HepG2 (cell line): Measurements from ENCODE around the gene RIPK3. TPM values are rescaled to one million over a fixed set of nuclear protein-coding genes. Genes with fewer than 3 reads are reported as not detected.

ENCODE experiments used
- GABPA ChIP-seq, 2 experiments: IDR thresholded peaks; 2 replicates each; pipeline ENCODE4 v1.6.1; 2011 to 2016; ENCODE audit warnings: low read depth in 2 of 2, low read length in 1 of 2, missing biosample characterization in 1 of 2, missing genetic modification characterization in 1 of 2
- HNRNPL ChIP-seq: fragments of 200-400 bp; formaldehyde crosslinking; IDR thresholded peaks from 2 replicates; pipeline ENCODE4 v1.6.1; 2017; ENCODE audit warnings: mild to moderate bottlenecking, low read depth, low read length
- ISX ChIP-seq: sonication (generic); formaldehyde crosslinking; conservative IDR thresholded peaks from 2 replicates; pipeline ENCODE4 v1.5.0; 2020; ENCODE audit warnings: missing genetic modification reagents
- MAX ChIP-seq: IDR thresholded peaks from 2 replicates; pipeline ENCODE4 v1.6.1; 2012; ENCODE audit warnings: inconsistent platforms
- NFYC ChIP-seq: IDR thresholded peaks from 2 replicates; pipeline ENCODE4 v1.6.1; 2016; ENCODE audit warnings: missing genetic modification reagents, missing compliant biosample characterization
- USF2 ChIP-seq, 2 experiments: sonication (generic) in 1 of 2; formaldehyde crosslinking in 1 of 2; IDR thresholded peaks; 2 replicates each; pipeline versions ENCODE4 v1.5.1 to v1.6.1; 2011 to 2020; ENCODE audit warnings: borderline replicate concordance in 1 of 2, low read depth in 1 of 2, low read length in 1 of 2, mild to moderate bottlenecking in 1 of 2, missing genetic modification reagents in 1 of 2, moderate library complexity in 1 of 2
- ZNF230 ChIP-seq: sonication (generic); formaldehyde crosslinking; IDR thresholded peaks from 2 replicates; pipeline ENCODE4 v1.4.0; 2020; ENCODE audit warnings: mild to moderate bottlenecking, missing genetic modification reagents
- ZNF33B ChIP-seq: sonication (generic); formaldehyde crosslinking; IDR thresholded peaks from 2 replicates; pipeline ENCODE4 v1.5.1; 2020; ENCODE audit warnings: mild to moderate bottlenecking, missing genetic modification reagents
- ZNF616 ChIP-seq: sonication (generic); formaldehyde crosslinking; IDR thresholded peaks from 2 replicates; pipeline ENCODE4 v1.5.0; 2020; ENCODE audit warnings: low read depth, mild to moderate bottlenecking, missing genetic modification reagents
- ZNF687 ChIP-seq: sonication (generic); formaldehyde crosslinking; IDR thresholded peaks from 2 replicates; pipeline ENCODE4 v1.5.1; 2020; ENCODE audit warnings: mild to moderate bottlenecking, missing genetic modification reagents, moderate library complexity
- ZNF83 ChIP-seq: sonication (generic); formaldehyde crosslinking; IDR thresholded peaks from 2 replicates; pipeline ENCODE4 v1.4.0; 2020; ENCODE audit warnings: missing genetic modification reagents, mild to moderate bottlenecking, borderline replicate concordance
- ZNF891 ChIP-seq: sonication (generic); formaldehyde crosslinking; IDR thresholded peaks from 2 replicates; pipeline ENCODE4 v1.5.0; 2020; ENCODE audit warnings: mild to moderate bottlenecking, missing genetic modification reagents
- polyA plus RNA-seq, 8 experiments: library from polyadenylated mRNA; depleted of rRNA in 3 of 8; stranded (reverse) in 7 of 8; unstranded in 1 of 8; fragments of >200 nt; fragmentation: Illumina TruSeq in 4 of 8; extraction: Trizol in 4 of 8; gene quantifications; 2 replicates each; pipeline versions ENCODE4 v1.2.1 to v1.2.3, GENCODE V29; 2011 to 2016; ENCODE audit warnings: low read depth in 4 of 8, missing spikeins in 1 of 8, mixed read lengths in 1 of 8; ENCODE audit not compliant: insufficient read depth in 1 of 8
- total RNA-seq, 5 experiments: library from RNA; depleted of rRNA; stranded (reverse); fragments of >200 nt; fragmentation: Illumina TruSeq; extraction: Trizol; gene quantifications; 2 replicates each; pipeline ENCODE4 v1.2.3, GENCODE V29; 2016; ENCODE audit warnings: low read depth in 1 of 5
- TF ChIP-seq, protein P1 (sequence below): IDR thresholded peaks from 2 replicates; pipeline ENCODE4 v1.6.1; 2016; ENCODE audit warnings: mild to moderate bottlenecking, missing biosample characterization, missing genetic modification reagents
- TF ChIP-seq, protein P2 (sequence below), 2 experiments: sonication (generic) in 1 of 2; formaldehyde crosslinking in 1 of 2; IDR thresholded peaks; 2 replicates each; pipeline versions ENCODE4 v1.4.0 to v1.6.1; 2018 to 2020; ENCODE audit warnings: missing genetic modification reagents in 2 of 2, borderline replicate concordance in 1 of 2, low read depth in 1 of 2, mild to moderate bottlenecking in 1 of 2, missing biosample characterization in 1 of 2
- TF ChIP-seq, protein P3 (sequence below): sonication (generic); formaldehyde crosslinking; IDR thresholded peaks from 2 replicates; pipeline ENCODE4 v1.5.1; 2020; ENCODE audit warnings: mild to moderate bottlenecking, missing genetic modification reagents, borderline replicate concordance

Gene RIPK3
- total and polyA plus RNA-seq, 2 of the 13 experiments (the other 11 are each of a cell fraction or from before 2014, with no cell fraction given) = not detected

GRCh38 chr14:24367514-24368211 is 27.9 kb upstream of the RIPK3 start, which contains the start of gene NFATC4 (continued):
- TF ChIP-seq ZNF891 = peak; percentile 63; the same call in 1 of the 2 replicates
- 0 out of 2 replicates have a peak, but pooled peaks have one; percentile 25 for TF ChIP-seq HNRNPL
- TF ChIP-seq, protein P1, sequence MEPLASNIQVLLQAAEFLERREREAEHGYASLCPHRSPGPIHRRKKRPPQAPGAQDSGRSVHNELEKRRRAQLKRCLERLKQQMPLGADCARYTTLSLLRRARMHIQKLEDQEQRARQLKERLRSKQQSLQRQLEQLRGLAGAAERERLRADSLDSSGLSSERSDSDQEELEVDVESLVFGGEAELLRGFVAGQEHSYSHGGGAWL (CRISPR knock-in tag) = 0 out of 2 replicates have a peak, but pooled peaks have one; percentile 6
- peak; percentile 78; the same call in 1 of the 2 replicates for TF ChIP-seq ZNF83 (CRISPR knock-in tag)
- peak; percentile 1; the same call in 1 of the 2 replicates for TF ChIP-seq ZNF687 (CRISPR knock-in tag)
- TF ChIP-seq, protein P2, sequence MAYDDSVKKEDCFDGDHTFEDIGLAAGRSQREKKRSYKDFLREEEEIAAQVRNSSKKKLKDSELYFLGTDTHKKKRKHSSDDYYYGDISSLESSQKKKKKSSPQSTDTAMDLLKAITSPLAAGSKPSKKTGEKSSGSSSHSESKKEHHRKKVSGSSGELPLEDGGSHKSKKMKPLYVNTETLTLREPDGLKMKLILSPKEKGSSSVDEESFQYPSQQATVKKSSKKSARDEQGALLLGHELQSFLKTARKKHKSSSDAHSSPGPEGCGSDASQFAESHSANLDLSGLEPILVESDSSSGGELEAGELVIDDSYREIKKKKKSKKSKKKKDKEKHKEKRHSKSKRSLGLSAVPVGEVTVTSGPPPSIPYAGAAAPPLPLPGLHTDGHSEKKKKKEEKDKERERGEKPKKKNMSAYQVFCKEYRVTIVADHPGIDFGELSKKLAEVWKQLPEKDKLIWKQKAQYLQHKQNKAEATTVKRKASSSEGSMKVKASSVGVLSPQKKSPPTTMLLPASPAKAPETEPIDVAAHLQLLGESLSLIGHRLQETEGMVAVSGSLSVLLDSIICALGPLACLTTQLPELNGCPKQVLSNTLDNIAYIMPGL (CRISPR knock-in tag; IDR thresholded peaks at IDR 0.05; ENCODE audit: borderline replicate concordance in 1 of 2, low read depth in 1 of 2) = no peak
- peak; percentile 74 for TF ChIP-seq NFYC
- TF ChIP-seq ISX = 0 out of 2 replicates have a peak, but pooled peaks have one; percentile 56
- TF ChIP-seq ZNF230 = 0 out of 2 replicates have a peak, but pooled peaks have one; percentile 11
- TF ChIP-seq, protein P3, sequence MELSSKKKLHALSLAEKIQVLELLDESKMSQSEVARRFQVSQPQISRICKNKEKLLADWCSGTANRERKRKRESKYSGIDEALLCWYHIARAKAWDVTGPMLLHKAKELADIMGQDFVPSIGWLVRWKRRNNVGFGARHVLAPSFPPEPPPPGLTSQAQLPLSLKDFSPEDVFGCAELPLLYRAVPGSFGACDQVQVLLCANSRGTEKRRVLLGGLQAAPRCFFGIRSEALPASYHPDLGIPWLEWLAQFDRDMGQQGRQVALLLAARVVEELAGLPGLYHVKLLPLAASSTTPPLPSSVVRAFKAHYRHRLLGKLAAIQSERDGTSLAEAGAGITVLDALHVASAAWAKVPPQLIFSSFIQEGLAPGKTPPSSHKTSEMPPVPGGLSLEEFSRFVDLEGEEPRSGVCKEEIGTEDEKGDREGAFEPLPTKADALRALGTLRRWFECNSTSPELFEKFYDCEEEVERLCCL (CRISPR knock-in tag) = no peak
- TF ChIP-seq MAX = no peak
- no peak for TF ChIP-seq ZNF616 (CRISPR knock-in tag)
- peak; percentile 70; the same call in 1 of the 2 replicates for TF ChIP-seq ZNF33B (CRISPR knock-in tag)
- no peak for TF ChIP-seq USF2 (IDR thresholded peaks at IDR 0.05; ENCODE audit: low read depth, low read length)
- 0 out of 2 replicates have a peak, but pooled peaks have one; percentile 16 for TF ChIP-seq USF2 (CRISPR knock-in tag; IDR thresholded peaks at IDR 0.05; ENCODE audit: borderline replicate concordance)
- no peak for TF ChIP-seq GABPA (IDR thresholded peaks at IDR 0.05; ENCODE audit: low read depth, low read length)
- peak; percentile 63 for TF ChIP-seq GABPA (CRISPR knock-in tag; IDR thresholded peaks at IDR 0.05; ENCODE audit: low read depth)
